Measurements from ENCODE around the gene IQGAP1.
"Not testable (repeated sequence)": the region's sequence is repeated elsewhere in the genome, so short reads cannot be mapped to it uniquely, and the experiment has no call there.

Gene IQGAP1

DNA sequence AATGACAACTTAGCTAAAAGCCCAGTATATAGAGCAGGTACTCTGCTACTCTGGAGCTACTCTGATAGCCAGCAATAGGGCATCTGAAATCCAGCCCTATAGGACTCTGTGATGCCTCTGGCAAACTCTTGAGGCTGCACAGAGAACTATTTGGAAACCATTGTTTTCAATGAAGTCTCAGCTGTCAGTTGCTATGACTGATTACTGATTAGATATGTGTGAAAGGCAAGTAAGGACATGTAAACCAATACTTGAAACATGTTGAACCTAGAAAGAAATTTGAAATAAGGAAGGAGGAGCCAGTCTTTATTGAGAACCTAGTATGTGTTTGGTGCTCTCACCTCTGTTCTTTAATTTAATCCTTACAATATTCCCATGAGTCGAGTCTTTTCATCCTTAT is 101.5 kb downstream of the IQGAP1 start:
- no peak for DNase-seq (ENCODE audit: low read depth)

GRCh38 chr15:90489944-90490343 is 101.9 kb downstream of the IQGAP1 start:
- no peak for DNase-seq (ENCODE audit: low read depth)

DNA sequence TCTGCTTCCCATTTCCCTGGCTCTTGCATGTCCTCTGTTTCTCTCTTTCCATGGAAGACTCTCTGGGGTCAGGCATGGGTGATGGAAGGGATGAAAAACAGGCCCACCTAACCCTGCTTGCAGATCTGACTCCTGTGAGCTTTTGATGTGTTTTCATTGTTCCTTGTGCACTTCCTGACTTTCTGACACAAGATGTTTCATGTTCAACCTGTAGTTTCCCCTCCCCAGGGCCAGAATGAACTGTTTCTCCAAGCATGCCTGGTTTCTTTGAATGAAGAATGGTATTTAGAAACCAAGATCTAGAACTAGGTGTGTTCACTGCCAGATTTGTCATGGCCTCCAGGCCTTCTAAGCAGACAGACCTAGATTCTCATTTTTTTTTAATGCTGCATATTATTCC is 105.6 kb downstream of the IQGAP1 start:
- no peak for DNase-seq (ENCODE audit: low read depth)

DNA sequence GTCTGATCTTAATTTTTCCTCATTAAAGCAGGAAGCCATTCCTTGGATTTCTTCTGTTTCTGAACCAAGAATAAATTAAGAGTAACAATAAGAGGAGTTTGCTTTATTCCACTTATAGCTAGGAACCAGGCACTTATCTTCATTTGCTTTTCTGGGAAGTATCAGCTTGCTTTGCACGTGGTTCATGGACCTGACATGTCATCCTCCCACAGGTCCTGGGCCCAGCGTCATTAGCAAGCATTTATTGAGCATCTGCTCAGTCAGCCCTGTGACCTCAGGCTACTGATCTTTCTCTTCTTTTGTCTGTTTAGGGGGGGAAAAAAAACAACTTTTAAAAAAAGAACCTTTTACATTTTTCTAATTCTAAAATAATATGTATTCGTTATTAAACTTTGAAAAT is 107.0 kb downstream of the IQGAP1 start:
- DNase-seq (ENCODE audit: low read depth), result no peak

- DNase-seq (ENCODE audit: low read depth), result no peak
Measured at GRCh38 chr15:90496791-90497190, 108.7 kb downstream of the IQGAP1 start.

GRCh38 chr15:90497376-90497775 is 109.3 kb downstream of the IQGAP1 start:
- no peak for DNase-seq (ENCODE audit: low read depth)

DNA sequence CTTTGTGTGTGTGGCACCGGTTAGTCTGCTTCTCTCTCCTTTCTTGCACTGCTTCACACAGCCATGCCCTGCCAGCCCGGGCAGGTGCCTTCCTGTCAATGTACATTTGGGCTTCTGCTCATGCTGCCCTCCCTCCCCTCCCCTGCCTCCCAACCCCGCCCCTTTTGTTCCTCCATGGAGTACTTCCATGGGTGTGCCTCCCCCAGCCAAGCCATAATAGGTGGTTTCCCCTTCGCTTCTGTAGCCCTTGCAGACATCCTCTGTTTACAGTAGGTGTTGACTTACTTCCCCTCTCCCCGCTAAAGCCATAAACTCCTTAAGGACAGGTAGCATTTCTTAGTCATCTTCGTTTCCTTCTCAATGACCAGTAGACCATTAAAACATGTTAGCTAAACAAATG is 109.9 kb downstream of the IQGAP1 start:
- no peak for DNase-seq (ENCODE audit: low read depth)

DNA sequence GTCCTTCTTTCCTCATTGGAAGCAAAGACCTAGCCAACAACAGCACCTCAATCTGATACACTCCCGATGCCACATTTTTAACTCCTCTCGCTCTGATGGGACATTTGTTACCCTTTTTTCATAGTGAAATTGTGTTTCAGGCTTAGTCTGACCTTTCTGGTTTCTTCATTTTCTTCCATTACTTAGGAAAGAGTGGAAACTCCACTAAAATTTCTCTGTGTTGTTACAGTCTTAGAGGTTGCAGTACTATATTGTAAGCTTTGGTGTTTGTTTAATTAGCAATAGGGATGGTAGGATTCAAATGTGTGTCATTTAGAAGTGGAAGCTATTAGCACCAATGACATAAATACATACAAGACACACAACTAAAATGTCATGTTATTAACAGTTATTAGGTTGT is 112.1 kb downstream of the IQGAP1 start:
- DNase-seq (ENCODE audit: low read depth), result no peak

- DNase-seq (ENCODE audit: low read depth), result no peak
Measured at GRCh38 chr15:90501898-90502297, 113.9 kb downstream of the IQGAP1 start.

DNA sequence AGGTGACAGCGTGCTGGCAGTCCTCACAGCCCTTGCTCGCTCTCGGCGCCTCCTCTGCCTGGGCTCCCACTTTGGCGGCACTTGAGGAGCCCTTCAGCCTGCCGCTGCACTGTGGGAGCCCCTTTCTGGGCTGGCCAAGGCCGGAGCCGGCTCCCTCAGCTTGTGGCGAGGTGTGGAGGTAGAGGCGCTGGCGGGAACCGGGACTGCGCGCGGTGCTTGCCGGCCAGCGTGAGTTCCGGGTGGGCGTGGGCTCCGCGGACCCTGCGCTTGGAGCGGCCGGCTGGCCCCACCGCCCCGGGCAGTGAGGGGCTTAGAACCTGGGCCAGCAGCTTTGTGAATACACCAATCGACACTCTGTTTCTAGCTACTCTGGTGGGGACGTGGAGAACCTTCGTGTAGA is 122.7 kb downstream of the IQGAP1 start:
- not testable (repeated sequence) for DNase-seq (ENCODE audit: low read depth)

DNA sequence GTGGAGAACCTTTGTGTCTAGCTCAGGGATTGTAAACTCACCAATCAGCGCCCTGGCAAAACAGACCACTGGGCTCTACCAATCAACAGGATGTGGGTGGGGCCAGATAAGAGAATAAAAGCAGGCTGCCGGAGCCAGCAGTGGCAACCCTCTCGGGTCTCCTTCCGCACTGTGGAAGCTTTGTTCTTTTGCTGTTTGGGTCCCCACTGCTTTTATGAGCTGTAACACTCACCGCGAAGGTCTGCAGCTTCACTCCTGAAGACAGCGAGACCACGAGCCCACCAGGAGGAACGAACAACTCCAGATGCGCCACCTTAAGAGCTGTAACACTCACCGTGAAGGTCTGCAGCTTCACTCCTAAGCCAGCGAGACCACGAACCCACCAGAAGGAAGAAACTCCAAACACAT is 123.2 kb downstream of the IQGAP1 start:
- DNase-seq (ENCODE audit: low read depth), result not testable (repeated sequence)

DNA sequence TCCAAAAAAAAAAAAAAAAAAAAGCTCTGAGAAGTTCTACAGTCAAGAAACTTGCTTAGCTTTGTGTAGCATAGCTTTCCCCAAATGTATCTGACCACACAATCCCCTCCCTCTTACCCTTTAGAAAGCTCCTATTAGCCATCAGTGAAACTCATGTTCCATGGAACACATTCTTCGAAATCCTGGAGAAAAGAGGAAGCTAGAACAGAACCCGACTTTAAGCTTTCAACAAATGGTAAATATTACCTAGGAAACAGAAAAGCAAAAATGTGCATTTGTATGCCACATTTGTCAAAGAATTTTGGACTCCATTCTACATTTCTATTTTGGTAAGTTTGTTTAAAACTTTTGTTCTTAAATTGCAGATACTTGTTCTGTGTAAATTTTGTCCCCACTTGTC is 124.2 kb downstream of the IQGAP1 start:
- no peak for DNase-seq (ENCODE audit: low read depth)

- no peak for DNase-seq (ENCODE audit: low read depth)
Measured at GRCh38 chr15:90512981-90513380, 124.9 kb downstream of the IQGAP1 start.

- no peak for DNase-seq (ENCODE audit: low read depth)
Measured at GRCh38 chr15:90513448-90513847, 125.4 kb downstream of the IQGAP1 start.

GRCh38 chr15:90513893-90514292 is 125.9 kb downstream of the IQGAP1 start:
- DNase-seq (ENCODE audit: low read depth), result not testable (repeated sequence)

DNA sequence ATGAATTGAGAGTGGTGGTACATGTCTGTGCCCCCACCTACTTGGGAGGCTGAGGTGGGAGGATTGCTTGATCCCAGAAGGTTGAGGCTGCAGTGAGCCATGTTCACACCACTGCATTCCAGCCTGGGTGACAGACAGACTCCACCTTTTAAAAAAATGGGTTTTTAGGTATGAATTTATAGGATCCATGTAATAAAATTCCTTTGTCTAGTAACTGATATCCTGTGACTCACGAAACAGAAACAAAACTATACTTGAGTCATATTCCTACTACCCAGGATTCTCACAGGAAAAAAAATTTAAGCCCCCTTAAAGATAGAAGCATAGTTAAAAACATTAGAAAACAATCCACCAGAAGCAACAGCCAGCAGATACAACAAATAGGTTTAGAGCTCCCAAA is 131.6 kb downstream of the IQGAP1 start:
- no peak for DNase-seq (ENCODE audit: low read depth)

- DNase-seq (ENCODE audit: low read depth), result no peak
Measured at GRCh38 chr15:90520365-90520764, 132.3 kb downstream of the IQGAP1 start.

DNA sequence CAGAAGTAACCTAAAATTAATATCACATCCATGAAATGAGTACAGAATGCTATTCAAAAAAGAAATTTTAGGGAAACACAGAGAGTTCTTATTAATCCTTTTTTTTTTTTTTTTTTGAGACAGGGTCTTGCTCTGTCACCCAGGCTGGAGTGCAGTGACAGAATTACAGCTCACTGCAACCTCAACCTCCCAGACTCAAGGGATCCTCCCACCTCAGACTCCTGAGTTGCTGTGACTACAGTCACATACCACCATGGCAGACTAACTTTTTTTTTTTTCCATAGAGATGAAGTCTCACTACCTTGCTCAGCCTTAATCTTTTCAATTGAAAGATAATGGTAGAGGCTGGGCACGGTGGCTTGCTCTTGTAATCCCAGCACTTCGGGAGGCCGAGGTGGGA is 135.3 kb downstream of the IQGAP1 start:
- no peak for DNase-seq (ENCODE audit: low read depth)

DNA sequence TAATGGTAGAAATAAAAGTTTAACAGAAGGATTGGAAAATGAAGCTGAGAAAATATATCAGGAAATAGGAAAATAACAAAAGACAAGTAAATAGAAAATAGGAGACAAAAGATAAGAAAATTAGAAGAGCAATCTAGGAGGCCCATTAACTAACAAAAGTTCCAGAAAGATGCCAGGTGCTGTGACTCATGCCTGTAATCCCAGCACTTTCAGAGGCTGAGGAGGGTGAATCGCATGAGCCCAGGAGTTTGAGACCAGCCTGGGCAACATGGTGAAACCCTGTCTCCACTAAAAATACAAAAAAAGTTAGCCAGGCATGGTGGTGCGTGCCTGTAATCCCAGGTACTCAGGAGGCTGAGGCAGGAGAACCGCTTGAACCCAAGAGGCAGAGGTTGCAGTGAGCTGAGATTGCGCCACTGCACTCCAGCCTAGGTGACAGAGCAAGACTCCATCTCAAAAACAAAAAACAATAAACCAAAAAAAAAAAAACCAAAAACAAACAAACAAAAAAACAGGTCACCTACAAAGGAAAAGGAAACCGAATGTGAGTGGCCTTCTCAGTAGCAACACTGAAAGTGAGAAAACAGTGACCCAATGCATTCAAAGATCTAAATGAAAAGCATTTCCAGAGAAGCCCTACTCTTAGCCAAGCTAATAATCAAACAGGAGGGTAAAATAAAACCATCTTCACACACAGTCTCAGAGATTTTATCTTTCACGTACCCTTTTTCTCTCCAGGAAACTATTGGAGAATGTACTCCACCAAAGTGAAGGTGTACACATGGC is 136.2 kb downstream of the IQGAP1 start:
- DNase-seq (ENCODE audit: low read depth), result not testable (repeated sequence)

- DNase-seq (ENCODE audit: low read depth), result no peak
Measured at GRCh38 chr15:90529011-90529370, 140.9 kb downstream of the IQGAP1 start.

- DNase-seq (ENCODE audit: low read depth), result no peak
Measured at GRCh38 chr15:90529371-90530249, 141.6 kb downstream of the IQGAP1 start, which contains the start of gene CRTC3. CRTC3 (plus strand) TSS chr15:90529923; CDS start chr15:90530072, 149 bp downstream.

DNA sequence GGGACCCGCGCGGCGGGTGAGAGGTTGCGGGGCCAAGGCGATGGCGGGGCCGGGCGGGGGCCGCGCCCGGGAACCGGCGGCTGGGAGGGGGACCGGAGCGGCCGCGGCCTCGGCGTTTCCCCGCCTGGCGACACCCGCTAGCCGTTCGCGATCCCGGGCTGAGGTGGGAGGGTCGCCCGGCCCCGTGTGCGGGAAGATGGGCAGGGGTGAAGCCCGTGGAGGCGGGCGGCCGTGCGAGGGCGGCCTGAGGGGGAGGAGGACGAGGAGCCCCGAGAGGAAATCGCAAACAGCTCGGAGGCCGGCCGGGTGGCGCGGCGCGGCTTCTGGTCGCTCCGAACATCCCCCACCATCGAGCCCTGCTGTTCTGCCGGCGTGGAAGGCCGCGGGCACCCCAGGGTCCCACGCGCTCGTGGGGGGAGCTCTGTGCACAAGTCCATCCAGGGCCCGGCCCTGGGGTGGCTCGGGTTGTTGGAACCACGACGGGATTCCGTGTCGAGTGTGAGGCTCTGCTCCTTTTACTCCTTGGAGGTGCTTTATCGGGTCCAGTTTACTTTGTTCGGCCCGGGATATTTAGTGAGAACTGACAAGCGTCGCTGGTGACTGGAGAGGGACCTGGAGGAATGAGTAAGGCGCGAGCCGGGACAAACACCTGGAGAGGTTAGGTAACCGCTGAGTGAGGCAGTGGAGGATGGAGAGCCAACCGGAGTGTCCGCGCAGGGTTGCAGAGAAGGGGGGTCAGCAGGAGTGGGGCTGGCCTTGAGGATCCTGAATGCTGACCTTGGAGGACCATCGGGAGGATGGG is 142.4 kb downstream of the IQGAP1 start:
- no peak for DNase-seq (ENCODE audit: low read depth)

Data from GM04503 (cell line).